Measurements from ENCODE around the gene SLC35G6.
"Not testable (repeated sequence)": the region's sequence is repeated elsewhere in the genome, so short reads cannot be mapped to it uniquely, and the experiment has no call there.

Gene SLC35G6

DNA sequence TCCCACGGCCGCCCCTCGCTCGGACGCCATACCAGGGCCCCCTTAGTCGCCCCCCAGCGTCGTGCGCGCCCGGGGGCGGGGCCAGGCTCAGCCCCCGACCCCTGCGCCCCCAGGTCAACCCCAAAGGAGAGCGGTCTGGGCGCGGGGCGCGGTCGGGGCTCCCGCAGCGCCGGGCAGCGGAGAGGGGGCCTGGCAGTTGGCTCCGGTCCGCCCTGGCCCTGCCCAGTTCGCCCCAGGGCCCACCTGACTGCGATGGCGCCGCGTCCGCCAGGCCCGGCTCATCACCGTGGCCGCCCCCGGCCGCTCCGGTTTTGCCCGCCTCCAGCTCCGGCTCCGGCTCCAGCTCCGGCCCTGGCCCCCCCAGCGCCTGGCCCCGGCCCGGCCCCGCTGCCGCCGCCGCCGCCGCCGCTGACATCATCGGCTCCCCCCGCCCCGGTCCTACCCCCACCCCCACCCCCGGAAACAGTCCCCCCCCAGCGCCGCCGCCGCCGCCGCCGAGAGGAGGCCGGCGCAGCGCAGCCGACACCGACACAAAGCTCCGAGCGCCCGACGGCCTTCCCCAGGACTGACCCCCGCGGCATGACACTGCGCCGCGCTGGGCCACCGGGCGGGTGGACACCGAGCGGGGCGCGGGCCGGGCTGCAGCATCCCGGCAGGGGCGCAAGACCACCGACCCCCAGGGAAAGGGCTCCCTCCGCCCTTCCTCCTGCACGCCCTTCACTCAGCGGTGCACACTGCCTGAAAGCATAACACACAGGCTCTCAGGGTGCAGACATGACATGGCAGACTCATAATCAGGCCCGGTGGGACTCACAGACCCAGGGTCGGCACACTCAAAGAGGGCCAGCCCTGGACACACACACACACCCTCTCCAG lies 1.8 kb upstream of the SLC35G6 start, which contains the start of gene ZBTB4:
Gene ZBTB4, minus strand, starts transcription at position 419 of the 876 bp plus-strand sequence. CDS start 12,830 bp downstream, outside the sequence.
- DNase-seq = no peak

DNA sequence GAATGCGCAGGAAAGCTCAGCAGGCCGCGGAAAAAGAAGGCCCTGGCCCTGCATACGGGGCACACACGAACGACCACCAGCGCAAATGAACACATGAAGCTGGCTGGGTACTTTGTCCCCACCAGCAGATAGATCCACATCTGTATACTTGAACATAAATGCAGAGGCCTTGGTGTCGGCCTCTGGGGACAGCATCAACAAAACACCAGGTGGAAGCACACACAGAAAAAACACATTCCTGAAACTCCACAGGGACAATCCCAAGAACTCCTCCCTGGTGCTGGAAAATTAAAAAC lies 1.2 kb upstream of the SLC35G6 start:
- DNase-seq = no peak

DNA sequence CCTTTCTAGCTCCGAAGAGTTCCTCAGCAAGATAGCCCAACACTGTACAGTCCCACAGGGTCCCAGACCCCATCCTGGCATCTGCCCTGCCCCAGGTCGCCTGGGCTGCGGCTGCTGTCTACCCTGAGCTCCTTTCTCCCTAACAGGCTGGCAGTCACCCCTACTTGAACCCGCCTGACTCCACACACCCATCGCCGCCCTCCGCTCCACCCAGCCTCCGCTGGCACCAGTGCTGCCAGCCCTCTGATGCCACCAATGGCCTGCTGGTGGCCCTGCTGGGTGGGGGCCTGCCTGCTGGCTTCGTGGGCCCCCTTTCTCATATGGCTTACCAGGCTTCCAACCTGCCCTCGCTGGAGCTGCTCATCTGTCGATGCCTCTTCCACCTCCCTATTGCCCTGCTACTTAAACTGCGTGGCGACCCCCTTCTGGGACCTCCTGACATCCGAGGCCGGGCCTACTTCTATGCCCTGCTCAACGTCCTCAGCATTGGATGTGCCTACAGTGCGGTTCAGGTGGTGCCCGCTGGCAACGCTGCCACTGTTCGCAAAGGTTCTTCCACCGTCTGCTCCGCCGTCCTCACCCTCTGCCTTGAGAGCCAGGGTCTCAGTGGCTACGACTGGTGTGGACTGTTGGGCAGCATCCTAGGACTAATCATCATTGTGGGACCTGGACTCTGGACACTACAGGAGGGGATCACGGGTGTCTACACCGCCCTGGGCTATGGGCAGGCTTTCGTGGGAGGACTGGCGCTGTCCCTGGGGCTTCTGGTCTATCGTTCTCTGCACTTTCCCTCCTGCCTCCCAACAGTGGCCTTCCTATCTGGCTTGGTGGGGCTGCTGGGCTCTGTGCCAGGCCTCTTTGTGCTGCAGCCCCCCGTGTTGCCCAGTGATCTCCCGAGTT lies 846 bp downstream of the SLC35G6 start:
- DNase-seq = not testable (repeated sequence)

GRCh38 chr17:7482742-7483088 lies 1.5 kb downstream of the SLC35G6 start:
- not testable (repeated sequence) for DNase-seq

DNA sequence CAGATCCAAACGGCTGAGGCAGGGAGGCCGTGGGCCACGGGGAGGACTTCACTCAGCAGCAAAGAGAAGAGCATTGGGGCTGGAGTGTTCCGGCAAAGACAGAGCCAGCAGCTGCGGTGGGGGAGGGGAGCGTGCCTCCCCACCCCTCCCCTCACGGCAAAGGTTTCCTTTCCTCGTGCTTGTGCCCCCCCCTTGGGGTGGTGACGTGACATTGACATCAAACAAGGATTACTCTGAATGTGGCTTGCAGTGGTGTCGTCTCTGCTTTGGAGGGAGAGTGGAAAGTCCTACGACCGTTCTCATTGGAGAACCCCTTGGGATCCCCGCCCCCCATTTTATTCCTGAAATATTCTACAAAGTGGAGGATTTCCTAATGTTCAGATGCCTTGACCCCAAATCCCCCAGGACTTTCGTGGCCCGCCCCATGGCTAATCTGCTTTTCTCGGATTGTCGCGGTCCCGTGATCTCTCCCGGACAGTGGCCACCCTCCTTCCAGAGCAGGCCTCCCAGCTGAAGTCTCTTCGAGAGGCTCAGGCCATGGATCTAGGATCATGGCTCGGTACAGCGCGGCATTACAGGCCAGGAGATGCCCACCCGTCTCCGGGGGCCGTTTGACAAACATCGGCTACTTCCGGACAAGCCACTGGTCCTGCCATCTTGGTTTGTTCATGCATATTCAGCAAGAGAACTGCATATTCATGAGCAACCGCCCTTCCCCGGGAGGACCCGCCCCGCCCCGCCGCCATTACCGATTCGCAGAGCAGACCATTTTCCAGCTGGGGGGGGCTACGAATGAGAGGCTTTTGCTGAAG lies 2.2 kb downstream of the SLC35G6 start:
- DNase-seq = peak; percentile 50

GRCh38 chr17:7484067-7484918 lies 3.0 kb downstream of the SLC35G6 start, which contains the start of gene POLR2A:
Gene POLR2A (plus strand): TSS chr17:7484366.
- peak; percentile 45 for DNase-seq

- DNase-seq = no peak
Observed at GRCh38 chr17:7484919-7485377, 3.7 kb downstream of the SLC35G6 start.

DNA sequence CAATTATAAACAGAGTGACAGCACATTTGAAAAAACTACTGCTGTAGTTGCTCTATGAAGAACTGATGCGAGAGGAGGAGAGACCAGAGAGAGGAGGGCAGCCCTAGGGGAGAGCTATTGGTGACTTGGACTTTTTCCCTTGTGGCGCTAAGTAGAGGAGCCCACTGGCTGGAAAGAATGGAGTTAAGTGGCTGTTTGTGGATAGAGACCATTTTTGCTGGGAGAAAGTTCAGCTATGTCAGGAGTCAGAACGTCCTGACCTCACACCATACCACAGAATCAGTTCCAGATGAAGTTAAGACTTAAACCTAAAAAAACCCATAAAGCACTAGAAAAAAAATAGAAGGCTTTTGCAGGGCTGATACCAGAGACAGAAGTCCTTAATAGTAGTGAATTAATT lies 4.9 kb downstream of the SLC35G6 start:
- no peak for DNase-seq

GRCh38 chr17:7490144-7490543 lies 8.9 kb downstream of the SLC35G6 start:
- DNase-seq = no peak

DNA sequence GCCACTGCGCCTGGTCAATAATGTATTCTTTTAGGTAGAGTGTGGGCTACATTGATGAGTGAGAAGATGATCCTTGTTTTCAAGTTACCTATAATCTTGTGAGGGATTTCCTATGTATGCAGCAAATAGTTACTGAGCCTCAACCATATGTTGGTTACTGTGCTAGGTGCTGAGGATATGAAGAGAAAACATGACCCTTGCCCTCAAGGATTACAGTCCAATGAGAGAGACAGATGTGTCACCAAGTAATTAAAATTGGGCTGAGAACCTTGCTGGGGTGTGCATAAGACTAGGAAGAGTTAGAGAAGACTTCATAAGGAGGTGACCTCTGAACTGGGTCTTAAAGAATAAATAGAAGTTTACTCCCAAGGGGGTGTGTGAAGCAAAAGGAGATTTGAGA lies 10.3 kb downstream of the SLC35G6 start:
- DNase-seq = no peak

DNA sequence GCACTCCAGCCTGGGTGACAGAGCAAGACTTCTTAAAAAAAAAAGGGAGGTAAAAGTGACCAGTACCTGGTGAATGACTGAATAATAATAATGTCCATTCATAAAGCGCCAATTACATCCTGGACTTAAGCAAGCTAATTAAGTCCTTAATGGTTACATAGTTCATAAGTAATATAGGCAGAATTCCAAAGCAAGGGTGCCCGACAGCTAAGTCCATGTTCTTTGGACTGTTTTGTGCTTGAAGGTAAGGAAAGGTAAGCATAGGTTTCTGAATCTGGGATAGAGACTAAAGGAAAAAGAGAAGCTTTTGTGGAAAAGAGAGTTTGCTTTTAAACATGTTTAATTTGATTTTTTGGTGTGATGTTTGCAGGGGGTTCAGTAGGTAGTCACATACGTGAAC lies 12.7 kb downstream of the SLC35G6 start:
- DNase-seq = no peak

DNA sequence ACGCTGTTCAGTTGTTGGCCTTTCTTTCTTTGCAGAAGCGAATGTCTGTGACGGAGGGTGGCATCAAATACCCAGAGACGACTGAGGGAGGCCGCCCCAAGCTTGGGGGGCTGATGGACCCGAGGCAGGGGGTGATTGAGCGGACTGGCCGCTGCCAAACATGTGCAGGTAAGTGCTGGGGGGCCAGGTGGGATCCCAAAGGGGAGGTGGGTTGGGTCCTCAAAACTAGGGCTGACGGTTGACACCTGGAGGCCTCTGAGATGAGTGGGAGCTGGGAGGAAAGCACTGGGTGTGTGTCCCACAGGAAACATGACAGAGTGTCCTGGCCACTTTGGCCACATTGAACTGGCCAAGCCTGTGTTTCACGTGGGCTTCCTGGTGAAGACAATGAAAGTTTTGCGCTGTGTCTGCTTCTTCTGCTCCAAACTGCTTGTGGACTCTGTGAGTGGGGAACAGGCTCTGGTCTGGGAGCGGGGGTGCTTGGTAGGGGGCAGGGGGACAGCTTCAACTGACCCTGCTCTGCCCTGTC lies 14.7 kb downstream of the SLC35G6 start:
- DNase-seq = no peak

GRCh38 chr17:7496470-7497183 lies 15.4 kb downstream of the SLC35G6 start:
- no peak for DNase-seq

DNA sequence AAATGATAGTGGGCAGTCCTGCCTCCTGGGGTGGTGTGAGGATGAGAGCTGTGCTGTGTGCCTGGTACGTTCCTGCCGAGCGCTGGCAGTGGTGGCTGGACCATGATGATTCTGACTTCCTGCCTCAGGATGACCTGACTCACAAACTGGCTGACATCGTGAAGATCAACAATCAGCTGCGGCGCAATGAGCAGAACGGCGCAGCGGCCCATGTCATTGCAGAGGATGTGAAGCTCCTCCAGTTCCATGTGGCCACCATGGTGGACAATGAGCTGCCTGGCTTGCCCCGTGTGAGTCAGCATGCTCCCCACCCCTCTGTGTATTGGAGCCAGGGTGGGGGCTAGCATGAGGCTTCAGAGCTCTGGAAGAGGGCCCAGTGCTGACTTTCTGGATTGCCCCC lies 16.0 kb downstream of the SLC35G6 start:
- DNase-seq = no peak

DNA sequence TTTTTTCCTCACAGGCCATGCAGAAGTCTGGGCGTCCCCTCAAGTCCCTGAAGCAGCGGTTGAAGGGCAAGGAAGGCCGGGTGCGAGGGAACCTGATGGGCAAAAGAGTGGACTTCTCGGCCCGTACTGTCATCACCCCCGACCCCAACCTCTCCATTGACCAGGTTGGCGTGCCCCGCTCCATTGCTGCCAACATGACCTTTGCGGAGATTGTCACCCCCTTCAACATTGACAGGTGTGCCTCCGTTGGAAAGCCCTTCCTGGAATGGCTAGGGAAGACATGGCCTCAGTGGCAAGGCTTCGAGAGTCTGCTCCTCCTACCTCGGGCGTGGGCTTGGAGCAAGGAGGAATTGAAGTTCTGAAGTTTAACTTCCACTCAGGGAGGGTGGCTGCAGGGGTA lies 16.4 kb downstream of the SLC35G6 start:
- DNase-seq = no peak

GRCh38 chr17:7499161-7499560 lies 17.9 kb downstream of the SLC35G6 start:
- DNase-seq = no peak

- DNase-seq = no peak
Observed at GRCh38 chr17:7501729-7502128, 20.5 kb downstream of the SLC35G6 start.

GRCh38 chr17:7502171-7502847 lies 21.1 kb downstream of the SLC35G6 start:
- no peak for DNase-seq

DNA sequence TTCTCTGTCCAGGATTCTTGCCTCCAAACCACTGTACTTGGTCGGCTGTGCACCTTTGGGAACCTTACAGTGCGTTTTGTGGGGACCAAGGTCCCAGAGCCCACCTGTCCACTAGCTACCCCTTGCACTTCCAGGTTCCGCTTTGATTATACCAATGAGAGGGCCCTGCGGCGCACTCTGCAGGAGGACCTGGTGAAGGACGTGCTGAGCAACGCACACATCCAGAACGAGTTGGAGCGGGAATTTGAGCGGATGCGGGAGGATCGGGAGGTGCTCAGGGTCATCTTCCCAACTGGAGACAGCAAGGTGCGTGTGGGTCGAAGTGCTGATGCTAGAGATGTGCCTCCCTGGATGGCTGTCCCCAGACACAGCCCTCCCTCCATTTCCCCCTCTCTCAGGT lies 21.7 kb downstream of the SLC35G6 start:
- DNase-seq = no peak

DNA sequence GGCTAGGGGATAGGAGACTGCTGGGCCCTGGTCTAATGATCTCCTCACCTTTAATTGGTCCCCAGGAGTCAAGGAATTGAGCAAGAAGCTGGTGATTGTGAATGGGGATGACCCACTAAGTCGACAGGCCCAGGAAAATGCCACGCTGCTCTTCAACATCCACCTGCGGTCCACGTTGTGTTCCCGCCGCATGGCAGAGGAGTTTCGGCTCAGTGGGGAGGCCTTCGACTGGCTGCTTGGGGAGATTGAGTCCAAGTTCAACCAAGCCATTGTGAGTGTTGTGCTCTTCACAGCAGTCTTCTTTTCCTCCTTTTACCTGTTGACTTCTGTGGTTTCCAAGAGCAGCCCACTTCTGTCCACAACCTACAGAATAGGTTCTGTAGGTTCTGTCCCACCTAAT lies 22.3 kb downstream of the SLC35G6 start:
- no peak for DNase-seq

Data from NCI-H187 treated with DMSO at 0.1 percent for 48 hours (cell line).